ENCODE results near the gene CDK18. TPM values are rescaled to one million over a fixed set of nuclear protein-coding genes. Genes with fewer than 3 reads are reported as not detected.

The CDK18 gene
- 2.4 and 2.7 TPM in 2 replicates for total RNA-seq (2014; rRNA removed; shearing (Covaris generic))
- polyA plus RNA-seq (2015; cell fraction: cytosol; rRNA removed), result 19.0 and 21.3 TPM in 2 replicates
- polyA plus RNA-seq (2015; cell fraction: nucleus; rRNA removed), result 51.6 and 61.0 TPM in 2 replicates

DNA sequence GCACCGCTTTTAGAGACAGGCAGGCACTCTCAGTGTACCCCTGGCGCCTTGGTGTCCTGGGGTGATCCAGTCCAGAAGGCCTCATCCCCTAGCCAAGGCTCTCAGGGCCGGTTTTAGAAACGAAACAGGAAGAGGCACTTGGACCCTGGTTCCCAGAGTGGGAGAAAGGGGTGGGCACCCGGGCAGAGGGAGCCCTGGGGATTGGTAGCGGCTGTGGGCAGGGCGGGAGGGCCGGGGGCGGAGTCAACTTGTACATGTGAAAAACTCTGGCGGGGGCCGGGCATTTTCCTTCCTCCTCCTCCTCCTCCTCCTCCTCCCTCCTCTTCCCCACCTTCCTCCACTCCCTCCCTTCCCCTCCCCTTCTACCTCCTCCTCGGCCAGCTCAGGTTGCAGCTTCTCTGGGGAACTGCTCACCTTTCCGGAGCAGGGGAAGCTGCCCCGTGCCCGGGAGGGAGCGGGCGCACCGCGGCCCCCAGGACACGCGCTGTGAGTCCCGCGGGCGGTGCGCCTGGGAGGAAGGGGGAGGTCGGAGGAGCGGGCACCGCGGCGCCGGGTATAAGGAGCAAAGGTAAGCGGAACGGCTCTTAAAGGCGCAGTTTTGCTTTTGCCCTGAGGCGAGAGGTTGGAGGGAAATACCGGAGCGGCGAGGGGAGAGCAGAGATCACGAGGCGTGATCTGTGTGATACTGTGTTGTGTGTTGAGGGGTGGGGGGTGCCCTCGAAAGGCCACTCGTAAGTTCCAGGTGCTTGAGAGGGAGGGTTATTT is at the start of gene CDK18:
Gene CDK18, plus strand, starts transcription at position 359 of the 765 bp plus-strand sequence. CDS start 18,499 bp downstream, outside the sequence.
- in situ Hi-C loops (cut with HindIII; ENCODE audit: low pct_unique_long_range_greater_than_20kb, low sequenced_read_pairs), result no loop called here
- peak; percentile 85 for DNase-seq (ENCODE audit: low read depth, low spot score)

DNA sequence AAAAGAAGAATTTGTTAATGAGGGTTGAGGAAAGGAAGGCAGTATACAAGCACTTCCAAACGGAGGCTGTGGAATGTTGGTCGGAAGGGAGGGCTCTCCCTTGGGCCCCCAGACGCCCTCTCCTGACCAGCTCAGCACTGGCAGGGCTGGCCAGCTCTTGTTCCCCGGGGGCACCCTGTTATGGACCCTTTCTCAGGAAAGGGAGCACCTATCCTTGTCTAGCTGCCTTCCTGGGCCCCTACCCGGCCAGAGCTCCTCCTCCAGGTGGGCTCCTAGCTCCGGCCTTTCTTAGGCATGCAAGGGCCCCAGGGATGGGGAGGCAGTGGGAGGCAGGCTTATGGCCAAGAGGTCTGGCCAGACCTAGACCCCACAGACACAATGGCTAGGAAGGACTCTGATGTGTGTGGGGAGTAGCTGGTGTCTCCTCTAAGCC is 49.5 kb upstream of the CDK18 start:
- no peak for DNase-seq (ENCODE audit: low read depth, low spot score)
- in situ Hi-C loops (cut with HindIII; ENCODE audit: low pct_unique_long_range_greater_than_20kb, low sequenced_read_pairs), result no loop called here

DNA sequence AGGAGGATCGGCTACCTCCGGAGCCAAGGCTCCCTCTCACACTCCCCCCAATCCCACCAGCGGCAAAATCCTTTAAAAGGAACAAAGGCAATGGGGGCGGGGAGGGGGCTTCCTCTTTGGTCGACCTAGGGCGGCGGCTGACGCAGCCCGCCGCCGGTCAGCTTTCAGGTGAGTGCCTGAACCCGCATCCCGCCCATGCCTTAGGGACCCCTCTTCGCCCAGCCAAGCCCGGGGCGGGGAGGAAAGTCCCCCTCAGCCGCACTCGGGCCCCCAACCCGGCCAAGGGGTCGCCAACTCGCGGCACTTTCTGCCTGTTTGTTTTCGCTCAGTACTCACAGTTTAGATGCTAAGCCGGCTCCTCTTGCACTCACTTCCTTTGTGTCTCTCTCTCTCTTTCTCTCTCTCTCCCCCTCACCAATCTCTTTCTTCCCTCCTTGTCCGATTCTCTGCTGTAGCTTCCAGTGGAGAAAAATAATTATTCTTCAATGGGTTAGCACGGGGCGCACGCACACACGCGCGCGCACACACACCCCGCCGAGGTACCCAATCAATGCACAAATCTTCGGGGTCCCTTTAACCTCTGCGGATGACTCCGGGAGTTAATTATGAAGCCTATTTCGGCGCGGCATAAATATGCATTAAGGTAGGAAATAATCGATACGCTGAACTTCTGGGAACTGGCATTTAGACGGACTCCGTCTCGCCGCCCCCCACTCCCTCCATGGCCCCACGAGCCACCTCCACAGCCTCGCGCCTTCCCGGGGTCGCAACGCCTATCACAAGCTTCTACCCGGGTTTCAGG is 48.7 kb upstream of the CDK18 start, which contains the start of gene BLACAT1:
Gene BLACAT1, minus strand, starts transcription at position 465 of the 802 bp plus-strand sequence.
- no peak for DNase-seq (ENCODE audit: low read depth, low spot score)
- in situ Hi-C loops (cut with HindIII; ENCODE audit: low pct_unique_long_range_greater_than_20kb, low sequenced_read_pairs), result no loop called here

DNA sequence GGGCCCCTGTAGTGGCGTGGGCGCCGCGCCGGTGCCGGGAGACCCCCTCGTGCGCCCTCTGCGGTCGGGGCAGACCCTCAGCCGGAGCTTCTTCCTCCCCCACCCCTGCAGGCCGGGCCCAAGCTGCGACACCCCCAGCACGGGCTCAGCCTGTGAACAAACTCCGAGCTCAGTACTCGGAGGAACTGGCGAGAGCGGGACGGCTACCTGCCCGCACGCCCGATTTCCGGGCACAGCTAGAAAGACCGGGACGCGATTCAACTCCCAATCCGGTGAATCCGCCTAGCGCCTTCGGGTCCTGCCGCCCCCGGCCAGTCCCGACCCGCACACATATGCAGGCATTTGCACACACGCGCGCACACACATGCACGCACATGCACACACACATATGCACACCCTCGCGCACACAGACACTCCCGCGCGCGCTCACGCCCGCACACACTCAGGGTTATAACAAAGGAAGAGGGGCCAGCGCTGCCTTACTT is 48.0 kb upstream of the CDK18 start:
- no peak for DNase-seq (ENCODE audit: low read depth, low spot score)
- in situ Hi-C loops (cut with HindIII; ENCODE audit: low pct_unique_long_range_greater_than_20kb, low sequenced_read_pairs), result no loop called here

DNA sequence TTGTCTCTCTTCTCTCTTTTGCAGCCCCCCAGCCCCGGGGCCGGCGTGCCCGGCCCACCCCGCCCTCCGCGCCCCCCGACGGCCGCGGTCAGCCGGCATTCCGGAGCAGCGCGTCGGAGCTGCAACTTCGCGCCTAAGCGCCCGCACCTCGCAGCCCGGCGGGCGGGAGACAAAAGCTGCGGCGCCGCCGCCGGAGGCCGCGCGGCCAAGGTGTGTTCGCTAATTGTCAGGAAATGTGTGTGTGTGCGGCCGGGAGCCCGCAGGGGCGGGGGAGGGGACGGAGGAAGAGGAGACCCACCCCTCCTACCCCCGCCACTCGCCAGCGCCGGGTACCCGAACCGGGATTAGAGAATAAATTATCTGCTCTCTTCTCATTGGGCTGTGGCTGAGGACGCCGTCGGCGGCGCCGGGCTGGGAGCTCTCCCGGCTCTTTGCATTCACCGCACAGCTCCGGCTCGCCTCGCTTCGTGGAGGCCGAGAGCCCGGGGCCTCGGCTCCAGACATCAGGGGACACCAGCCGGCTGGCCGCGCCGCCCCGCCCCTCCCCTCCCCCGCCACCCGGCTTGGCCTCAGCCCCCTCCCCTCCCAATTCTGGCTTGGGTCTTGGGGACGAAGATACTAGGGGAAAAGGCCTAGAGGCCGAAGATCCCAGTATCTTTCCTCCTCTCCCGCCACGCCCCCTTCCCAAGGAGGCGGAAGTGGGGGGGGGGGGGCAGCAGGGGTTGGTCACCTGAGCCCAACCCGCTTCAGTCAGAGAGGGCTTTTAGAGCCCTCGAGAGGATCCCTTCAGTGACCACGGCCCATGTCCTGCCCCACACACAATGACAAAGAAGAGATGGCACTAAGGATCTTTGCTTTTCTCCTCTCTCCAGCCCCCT is 47.4 kb upstream of the CDK18 start:
- in situ Hi-C loops (cut with HindIII; ENCODE audit: low pct_unique_long_range_greater_than_20kb, low sequenced_read_pairs), result no loop called here
- DNase-seq (ENCODE audit: low read depth, low spot score), result no peak

DNA sequence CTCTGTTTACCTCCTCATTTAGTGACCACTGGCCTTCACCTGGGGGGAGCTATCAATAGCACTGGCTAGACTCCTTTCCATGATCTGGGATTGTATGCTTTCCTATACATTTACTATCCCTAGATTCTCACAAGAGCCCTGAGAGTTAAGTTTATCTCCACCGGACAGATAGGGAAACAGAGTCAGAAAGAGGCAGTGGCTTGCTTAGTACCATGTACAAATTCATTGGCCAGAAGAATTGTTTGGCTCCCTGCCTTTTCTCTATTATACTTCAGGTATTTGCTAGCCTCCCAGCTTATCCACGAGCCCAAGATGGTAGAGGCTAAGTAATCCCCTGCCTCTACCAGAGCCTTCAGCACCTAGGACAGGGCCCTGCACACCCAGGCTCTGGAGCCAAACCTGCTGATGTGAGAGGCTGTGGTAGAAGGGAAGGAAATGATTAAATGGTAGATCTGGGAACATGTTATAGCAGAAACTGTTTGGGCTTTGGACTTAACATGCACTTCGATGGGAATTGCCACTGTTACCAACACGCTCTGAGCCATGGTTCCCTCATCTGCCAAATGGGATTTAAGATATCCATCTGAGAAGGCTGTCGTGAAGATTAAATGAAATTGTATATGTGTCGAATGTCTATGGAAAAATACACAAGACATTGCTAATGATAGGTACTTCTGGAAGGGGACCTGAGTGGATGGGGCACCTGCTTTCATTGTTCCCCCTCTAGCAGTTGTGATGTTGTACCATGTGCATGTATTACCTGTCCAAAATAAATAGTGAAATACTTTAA is 45.5 kb upstream of the CDK18 start:
- in situ Hi-C loops (cut with HindIII; ENCODE audit: low pct_unique_long_range_greater_than_20kb, low sequenced_read_pairs), result no loop called here
- peak; percentile 63 for DNase-seq (ENCODE audit: low read depth, low spot score)

DNA sequence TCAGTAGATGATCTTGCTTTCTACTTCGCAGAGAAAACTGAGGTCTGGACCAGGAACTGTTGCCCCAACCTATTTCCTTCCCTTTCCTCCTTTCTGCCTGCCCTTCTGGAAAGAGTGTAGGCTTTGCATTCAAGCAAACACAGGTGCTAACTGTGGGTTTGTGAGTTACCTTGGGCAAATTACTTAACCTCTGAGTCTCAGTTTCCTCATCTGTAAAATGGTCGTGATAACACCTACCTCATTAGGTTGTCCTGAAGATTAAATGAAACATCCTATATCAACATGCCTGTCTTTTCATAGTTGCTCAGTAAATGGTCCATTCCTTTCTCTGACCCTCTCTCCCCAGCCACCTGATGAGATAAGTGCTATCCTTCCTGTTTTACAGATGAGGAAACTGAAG is 39.1 kb upstream of the CDK18 start:
- in situ Hi-C loops (cut with HindIII; ENCODE audit: low pct_unique_long_range_greater_than_20kb, low sequenced_read_pairs), result no loop called here
- no peak for DNase-seq (ENCODE audit: low read depth, low spot score)

DNA sequence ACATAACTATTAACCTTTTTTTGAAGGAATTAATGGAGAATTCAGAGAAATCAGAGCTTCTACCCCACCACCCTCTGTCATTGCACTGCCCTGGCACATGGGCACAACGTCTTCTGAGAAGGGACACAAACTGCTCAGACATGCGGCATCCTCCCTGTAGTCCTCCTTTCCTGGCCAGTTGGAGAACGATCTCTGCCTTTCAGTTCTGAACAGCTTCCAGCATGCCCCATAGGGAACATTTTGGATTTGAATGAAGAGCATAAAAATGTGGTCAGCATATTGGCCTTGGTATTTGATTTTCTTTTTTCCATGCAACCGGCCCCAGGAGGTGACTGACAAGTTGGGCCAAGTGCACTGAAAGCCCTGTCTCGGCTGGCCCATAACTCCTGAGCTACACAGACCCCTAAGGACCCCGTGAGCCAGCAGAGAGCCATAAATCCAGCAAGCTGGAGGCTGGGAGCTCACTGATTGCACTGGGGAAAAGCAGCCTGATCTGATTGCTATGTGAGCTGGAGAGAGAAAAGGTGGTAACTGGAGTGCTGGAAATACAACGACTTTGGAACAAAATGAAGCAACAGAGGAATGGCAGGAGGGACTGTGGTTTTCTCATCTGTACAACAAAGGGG is 37.8 kb upstream of the CDK18 start:
- in situ Hi-C loops (cut with HindIII; ENCODE audit: low pct_unique_long_range_greater_than_20kb, low sequenced_read_pairs), result no loop called here
- DNase-seq (ENCODE audit: low read depth, low spot score), result no peak

DNA sequence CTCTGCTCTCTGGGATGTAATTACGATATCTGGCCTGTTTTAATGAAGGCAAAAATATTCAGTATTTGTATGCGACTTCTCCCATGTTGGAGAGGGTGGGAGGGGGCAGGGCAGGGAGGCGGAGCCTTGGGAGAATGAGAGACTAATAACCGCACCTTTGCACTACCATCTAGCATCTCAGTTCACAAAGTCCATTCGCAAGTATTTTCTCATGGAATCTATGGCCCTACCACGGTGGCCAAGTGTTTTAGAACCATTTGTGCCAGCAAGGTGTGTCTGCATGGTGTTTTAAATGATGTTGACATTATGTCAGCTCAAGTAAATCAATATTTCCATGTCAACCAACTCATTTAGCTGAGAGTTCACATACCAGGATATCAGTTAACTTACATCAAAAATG is 34.3 kb upstream of the CDK18 start:
- in situ Hi-C loops (cut with HindIII; ENCODE audit: low pct_unique_long_range_greater_than_20kb, low sequenced_read_pairs), result no loop called here
- no peak for DNase-seq (ENCODE audit: low read depth, low spot score)

DNA sequence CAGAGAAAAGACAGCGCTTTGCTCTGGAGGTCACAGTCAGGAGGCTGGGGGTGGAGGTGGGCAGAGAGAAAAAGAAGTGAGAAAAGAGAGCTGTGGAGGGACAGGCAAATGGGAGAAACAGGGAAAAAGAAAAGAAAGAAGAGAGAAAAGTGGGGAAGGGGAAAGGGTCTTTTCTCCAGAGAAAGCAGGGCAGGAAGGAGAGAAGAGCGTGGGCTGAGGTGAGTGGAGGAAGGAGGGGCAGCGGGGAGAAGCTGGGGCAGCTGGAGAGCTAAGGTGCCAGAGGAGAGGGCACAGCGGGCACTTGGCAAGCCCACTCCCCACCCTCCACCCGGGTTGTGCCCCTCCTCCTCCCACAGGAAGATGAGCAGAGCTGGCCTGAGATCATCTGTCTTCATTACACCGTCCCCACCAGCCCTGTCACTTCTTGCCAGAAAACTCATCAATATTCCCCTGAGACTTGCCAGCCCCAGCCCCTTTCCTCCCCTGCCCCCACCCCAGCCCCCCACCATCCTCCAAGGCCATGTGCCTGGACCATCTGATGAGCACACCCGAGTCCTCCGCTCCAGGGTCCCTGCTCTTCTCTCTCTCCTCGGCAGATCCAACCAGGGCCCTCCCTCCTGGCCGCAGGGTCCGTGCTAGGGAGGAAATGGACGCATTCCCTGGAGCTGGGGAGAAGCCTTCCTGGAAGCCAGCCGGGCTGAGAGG is 31.6 kb upstream of the CDK18 start:
- DNase-seq (ENCODE audit: low read depth, low spot score), result no peak
- in situ Hi-C loops (cut with HindIII; ENCODE audit: low pct_unique_long_range_greater_than_20kb, low sequenced_read_pairs), result no loop called here

DNA sequence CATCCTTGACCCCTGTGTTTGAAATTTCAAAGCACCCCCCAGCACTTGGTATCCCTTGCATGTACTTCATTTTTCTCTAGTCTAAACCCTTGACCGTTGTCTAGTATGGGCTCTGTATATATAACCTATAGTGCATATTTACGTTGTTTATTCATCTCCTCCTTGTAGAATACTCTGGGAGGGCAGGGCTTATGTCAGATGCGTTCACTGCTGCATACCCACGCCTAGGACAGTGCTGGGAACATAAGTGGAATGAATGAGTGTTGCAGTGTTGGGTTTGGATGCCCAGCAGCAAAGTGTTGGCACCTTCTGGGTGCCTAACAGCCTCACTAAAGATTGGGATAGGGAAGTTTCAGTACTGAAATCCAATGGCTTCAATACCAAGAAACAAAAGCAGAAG is 31.0 kb upstream of the CDK18 start:
- DNase-seq (ENCODE audit: low read depth, low spot score), result no peak
- in situ Hi-C loops (cut with HindIII; ENCODE audit: low pct_unique_long_range_greater_than_20kb, low sequenced_read_pairs), result no loop called here

DNA sequence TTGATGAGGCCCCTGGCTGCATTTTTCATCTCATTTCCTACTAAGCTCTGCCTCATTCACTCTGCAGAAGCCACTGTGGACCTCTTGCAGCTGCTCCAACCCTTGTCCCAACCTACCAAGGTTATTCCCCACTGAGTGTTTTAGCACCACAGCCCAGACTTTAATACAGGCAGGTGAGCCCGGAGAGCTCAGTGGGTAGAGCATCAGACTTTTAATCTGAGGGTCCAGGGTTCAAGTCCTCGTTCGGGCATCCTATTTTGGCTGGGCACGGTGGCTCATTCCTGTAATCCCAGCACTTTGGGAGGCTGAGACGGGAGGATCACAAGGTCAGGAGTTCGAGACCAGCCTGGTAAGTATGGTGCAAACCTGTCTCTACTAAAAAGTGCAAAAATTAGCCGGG is 30.5 kb upstream of the CDK18 start:
- in situ Hi-C loops (cut with HindIII; ENCODE audit: low pct_unique_long_range_greater_than_20kb, low sequenced_read_pairs), result no loop called here
- DNase-seq (ENCODE audit: low read depth, low spot score), result no peak

DNA sequence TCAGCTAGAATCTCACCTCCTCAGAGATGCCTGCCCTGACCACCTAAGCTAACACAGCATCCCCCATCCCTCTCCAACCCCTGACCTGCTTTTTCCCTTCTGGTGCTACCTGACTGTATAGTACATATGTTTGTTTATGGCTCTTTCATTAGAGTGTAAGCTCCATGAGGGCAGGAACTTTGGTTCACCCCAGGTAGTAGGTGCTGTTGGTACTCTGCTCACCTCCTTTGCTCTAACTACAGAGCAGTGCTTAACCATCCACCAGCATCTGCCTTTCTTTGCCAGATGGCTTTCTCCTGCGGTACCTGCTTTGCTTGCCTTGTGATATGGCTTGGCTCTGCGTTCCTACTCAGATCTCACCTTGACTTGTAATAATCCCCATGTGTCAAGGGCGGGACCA is 29.9 kb upstream of the CDK18 start:
- no peak for DNase-seq (ENCODE audit: low read depth, low spot score)
- in situ Hi-C loops (cut with HindIII; ENCODE audit: low pct_unique_long_range_greater_than_20kb, low sequenced_read_pairs), result no loop called here

DNA sequence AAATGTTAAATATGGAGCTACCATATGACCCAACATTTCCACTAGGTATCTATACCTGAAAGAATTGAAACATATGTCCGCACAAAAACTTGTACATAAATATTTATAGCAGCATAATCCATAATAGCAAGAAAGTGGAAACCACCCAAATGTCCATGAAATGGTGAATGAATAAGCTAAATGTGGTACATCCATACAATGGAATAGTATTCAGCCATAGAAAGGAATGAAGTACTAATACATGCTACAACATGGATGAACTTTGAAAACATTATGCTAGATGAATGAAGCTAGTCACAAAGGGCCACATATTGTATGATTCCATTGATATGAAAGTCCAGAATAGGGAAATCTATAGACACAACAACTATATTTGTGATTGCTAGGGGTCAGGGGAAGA is 28.6 kb upstream of the CDK18 start:
- no peak for DNase-seq (ENCODE audit: low read depth, low spot score)
- in situ Hi-C loops (cut with HindIII; ENCODE audit: low pct_unique_long_range_greater_than_20kb, low sequenced_read_pairs), result loop anchor here (25.0 kb wide), 1 partner anchor 114 kb away; the partner anchor contains the start of gene KLHDC8A

DNA sequence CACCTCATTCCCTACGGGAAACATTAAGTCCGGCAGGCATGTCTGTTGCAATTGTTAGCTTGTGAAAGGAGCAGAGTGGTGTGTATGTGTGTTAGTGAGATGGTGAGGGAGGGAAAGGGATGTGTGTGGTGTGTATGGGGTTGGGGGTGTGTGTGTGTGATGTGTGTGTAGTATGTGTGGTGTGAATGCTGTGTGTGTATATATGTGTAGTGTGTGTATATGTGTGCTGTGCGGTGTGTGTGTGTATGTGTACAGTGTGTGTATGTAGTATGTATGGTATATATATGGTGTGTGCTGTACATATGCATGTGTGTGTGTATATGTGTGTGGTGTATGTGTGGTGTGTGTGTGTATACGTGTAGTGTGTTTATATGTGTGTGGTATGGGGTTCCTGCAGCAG is 27.8 kb upstream of the CDK18 start:
- in situ Hi-C loops (cut with HindIII; ENCODE audit: low pct_unique_long_range_greater_than_20kb, low sequenced_read_pairs), result loop anchor here (25.0 kb wide), 1 partner anchor 114 kb away; the partner anchor contains the start of gene KLHDC8A
- DNase-seq (ENCODE audit: low read depth, low spot score), result no peak

Measured in SK-MEL-5 (cell line).